Measurements from ENCODE around the gene COQ8B.

COQ8B gene

GRCh38 chr19:40743926-40744325 lies 27.2 kb upstream of the COQ8B start:
- no peaks in the 10 kb centered on the region for H4K20me1 ChIP-seq (ENCODE audit: control insufficient read depth, insufficient read depth, low read depth, low read length)
- peaks cover 11% of the 10 kb centered on the region for H3K79me2 ChIP-seq (ENCODE audit: control insufficient read depth, low read length)
- no peak overlapping the region for H3K4me3 ChIP-seq (ENCODE audit: low read length)
- H3K9me2 ChIP-seq (replicated peaks; ENCODE audit: control insufficient read depth, low read length): no peaks in the 10 kb centered on the region
- no peaks in the 10 kb centered on the region for H3F3A ChIP-seq (ENCODE audit: control insufficient read depth, insufficient read depth)
- no peaks in the 10 kb centered on the region for H3K9me3 ChIP-seq (ENCODE audit: control insufficient read depth, insufficient read depth, low read length)
- no peaks in the 10 kb centered on the region for H3K36me3 ChIP-seq (ENCODE audit: control insufficient read depth, low read length)
- no peaks in the 10 kb centered on the region for H3K27me3 ChIP-seq (ENCODE audit: control insufficient read depth, low read length)
- TF ChIP-seq CTCF (IDR thresholded peaks at IDR 0.05; ENCODE audit: low read depth, low read length, poor library complexity, severe bottlenecking): no peak
- no peak for TF ChIP-seq EZH2phosphoT487 (IDR thresholded peaks at IDR 0.05; ENCODE audit: borderline replicate concordance, low read length)
- H3K4me2 ChIP-seq (ENCODE audit: low read length): no peak overlapping the region
- peaks cover 12% of the 10 kb centered on the region for H3K4me1 ChIP-seq (ENCODE audit: control insufficient read depth, low read length)
- H3K27ac ChIP-seq (ENCODE audit: low read depth, low read length): no peak overlapping the region

- Histone ChIP-seq H3K79me2 (ENCODE audit: control insufficient read depth, low read length) (peaks cover 2% of the 10 kb centered on the region; the same call in 1 of the 2 replicates), H3K4me1 (ENCODE audit: control insufficient read depth, low read length) (peaks cover 2% of the 10 kb centered on the region), H3K4me3 (ENCODE audit: low read length) (no peak overlapping the region), H3F3A (ENCODE audit: control insufficient read depth, insufficient read depth) (no peaks in the 10 kb centered on the region), H3K27ac (ENCODE audit: low read depth, low read length) (no peak overlapping the region), H3K9me2 (replicated peaks; ENCODE audit: control insufficient read depth, low read length) (no peaks in the 10 kb centered on the region), H3K9me3 (ENCODE audit: control insufficient read depth, insufficient read depth, low read length) (no peaks in the 10 kb centered on the region), H3K27me3 (ENCODE audit: control insufficient read depth, low read length) (no peaks in the 10 kb centered on the region), H4K20me1 (ENCODE audit: control insufficient read depth, insufficient read depth, low read depth, low read length) (no peaks in the 10 kb centered on the region), H3K36me3 (ENCODE audit: control insufficient read depth, low read length) (no peaks in the 10 kb centered on the region), H3K4me2 (ENCODE audit: low read length) (no peak overlapping the region)
- no peak for TF ChIP-seq CTCF (IDR thresholded peaks at IDR 0.05; ENCODE audit: low read depth, low read length, poor library complexity, severe bottlenecking)
Measured at GRCh38 chr19:40742886-40743285, 26.2 kb upstream of the COQ8B start.

GRCh38 chr19:40742477-40742876 lies 25.8 kb upstream of the COQ8B start:
- H3K9me2 ChIP-seq (replicated peaks; ENCODE audit: control insufficient read depth, low read length): no peaks in the 10 kb centered on the region
- no peaks in the 10 kb centered on the region for H3K79me2 ChIP-seq (ENCODE audit: control insufficient read depth, low read length)
- H3K4me1 ChIP-seq (ENCODE audit: control insufficient read depth, low read length): no peaks in the 10 kb centered on the region
- no peaks in the 10 kb centered on the region for H3K9me3 ChIP-seq (ENCODE audit: control insufficient read depth, insufficient read depth, low read length)
- no peak overlapping the region for H3K4me2 ChIP-seq (ENCODE audit: low read length)
- H3F3A ChIP-seq (ENCODE audit: control insufficient read depth, insufficient read depth): no peaks in the 10 kb centered on the region
- H3K36me3 ChIP-seq (ENCODE audit: control insufficient read depth, low read length): no peaks in the 10 kb centered on the region
- no peak overlapping the region for H3K4me3 ChIP-seq (ENCODE audit: low read length)
- no peaks in the 10 kb centered on the region for H3K27me3 ChIP-seq (ENCODE audit: control insufficient read depth, low read length)
- TF ChIP-seq CTCF (IDR thresholded peaks at IDR 0.05; ENCODE audit: low read depth, low read length, poor library complexity, severe bottlenecking) (no peak), EZH2phosphoT487 (IDR thresholded peaks at IDR 0.05; ENCODE audit: borderline replicate concordance, low read length) (no peak)
- H4K20me1 ChIP-seq (ENCODE audit: control insufficient read depth, insufficient read depth, low read depth, low read length): no peaks in the 10 kb centered on the region
- no peak overlapping the region for H3K27ac ChIP-seq (ENCODE audit: low read depth, low read length)

Data from DOHH2 (cell line).